MM.1S (cell line): ENCODE measurements around the gene CWF19L2.

ENCODE experiments used
- DNase-seq: peaks from one replicate; pipeline ENCODE4 v3.0.0-alpha.2; 2015
- H2AFZ ChIP-seq: fragments of 300-600 bp; sonication (generic); 2 replicates; pipeline ENCODE4 v1.6.0; 2016; ENCODE audit warnings: antibody characterized with exemption, low read length
- H3F3A ChIP-seq: fragments of 300-600 bp; sonication (generic); 2 replicates; pipeline ENCODE4 v1.6.1; 2016; ENCODE audit warnings: mild to moderate bottlenecking, antibody characterized with exemption, low read length, moderate library complexity, mixed read lengths; ENCODE audit not compliant: insufficient read depth
- H3K27ac ChIP-seq: fragments of 300-600 bp; sonication (generic); 2 replicates; pipeline ENCODE4 v1.5.1; 2016; ENCODE audit warnings: mild to moderate bottlenecking, low read length
- H3K27me3 ChIP-seq: fragments of 300-600 bp; sonication (generic); replicated peaks from 2 replicates; pipeline ENCODE4 v1.6.0; 2016; ENCODE audit warnings: low read length; ENCODE audit not compliant: insufficient read depth
- H3K36me3 ChIP-seq: fragments of 300-600 bp; sonication (generic); replicated peaks from 2 replicates; pipeline ENCODE4 v1.6.1; 2016; ENCODE audit warnings: mild to moderate bottlenecking, low read length, mixed read lengths; ENCODE audit not compliant: insufficient read depth
- H3K4me1 ChIP-seq: fragments of 300-600 bp; sonication (generic); 2 replicates; pipeline ENCODE4 v1.6.1; 2016; ENCODE audit warnings: low read length, mixed read lengths
- H3K4me2 ChIP-seq: fragments of 300-600 bp; sonication (generic); 2 replicates; pipeline ENCODE4 v1.6.0; 2016; ENCODE audit warnings: low read depth, low read length
- H3K4me3 ChIP-seq: fragments of 300-600 bp; sonication (generic); 2 replicates; pipeline ENCODE4 v1.5.1; 2016; ENCODE audit warnings: low read length, mixed read lengths
- H3K79me2 ChIP-seq: fragments of 300-600 bp; sonication (generic); 2 replicates; pipeline ENCODE4 v1.6.1; 2016; ENCODE audit warnings: mixed run types, low read length, mixed read lengths
- H3K9ac ChIP-seq: fragments of 300-600 bp; sonication (generic); 2 replicates; pipeline ENCODE4 v1.6.1; 2016; ENCODE audit warnings: low read length, mixed read lengths
- H3K9me2 ChIP-seq: fragments of 300-600 bp; sonication (generic); replicated peaks from 2 replicates; pipeline ENCODE4 v1.6.1; 2016; ENCODE audit warnings: mild to moderate bottlenecking, low read length, mixed read lengths; ENCODE audit not compliant: insufficient read depth
- H3K9me3 ChIP-seq: fragments of 300-600 bp; sonication (generic); replicated peaks from 2 replicates; pipeline ENCODE4 v1.6.1; 2016; ENCODE audit warnings: mild to moderate bottlenecking, low read length, mixed read lengths; ENCODE audit not compliant: insufficient read depth
- H4K20me1 ChIP-seq: fragments of 300-600 bp; sonication (generic); 2 replicates; pipeline ENCODE4 v1.6.1; 2016; ENCODE audit warnings: mild to moderate bottlenecking, low read length, moderate library complexity, mixed read lengths; ENCODE audit not compliant: insufficient read depth
- CTCF ChIP-seq: fragments of 300-600 bp; sonication (generic); IDR thresholded peaks from 2 replicates; pipeline ENCODE4 v1.5.1; 2016; ENCODE audit warnings: antibody characterized with exemption, low read length, mixed read lengths
- EZH2 ChIP-seq: fragments of 300-600 bp; sonication (generic); optimal IDR thresholded peaks from 2 replicates; pipeline ENCODE3; 2017; ENCODE audit warnings: low read depth, mild to moderate bottlenecking, antibody characterized with exemption, low read length, mixed read lengths
- EZH2phosphoT487 ChIP-seq: fragments of 300-600 bp; sonication (generic); IDR thresholded peaks from 2 replicates; pipeline ENCODE4 v1.6.1; 2018; ENCODE audit warnings: antibody characterized with exemption, low read length

Gene CWF19L2

GRCh38 chr11:107442715-107443215 lies 14.9 kb downstream of the CWF19L2 start:
- H3K4me1 ChIP-seq, result no peaks in the 10 kb centered on the region
- peaks cover 10% of the 10 kb centered on the region; the same call in 1 of the 2 replicates for H3K79me2 ChIP-seq
- no peak overlapping the region for H3K9ac ChIP-seq
- no peaks in the 10 kb centered on the region for H3K9me2 ChIP-seq
- H3K4me3 ChIP-seq, result no peak overlapping the region
- no peak overlapping the region for H2AFZ ChIP-seq
- H3K27ac ChIP-seq, result no peak overlapping the region
- H3K4me2 ChIP-seq, result no peak overlapping the region
- H4K20me1 ChIP-seq, result no peaks in the 10 kb centered on the region
- peaks cover 3% of the 10 kb centered on the region for H3K36me3 ChIP-seq
- no peak for DNase-seq
- TF ChIP-seq EZH2 (no peak), CTCF (no peak), EZH2phosphoT487 (no peak)
- H3K27me3 ChIP-seq, result no peaks in the 10 kb centered on the region
- H3K9me3 ChIP-seq, result no peaks in the 10 kb centered on the region
- H3F3A ChIP-seq, result no peaks in the 10 kb centered on the region

GRCh38 chr11:107439586-107440167 lies 17.9 kb downstream of the CWF19L2 start:
- Histone ChIP-seq H3K79me2 (peaks cover 5% of the 10 kb centered on the region; the same call in 1 of the 2 replicates), H3K4me3 (no peak overlapping the region), H3K9ac (no peak overlapping the region), H3K27me3 (no peaks in the 10 kb centered on the region), H3K4me2 (no peak overlapping the region), H3K36me3 (peaks cover 3% of the 10 kb centered on the region), H3K27ac (no peak overlapping the region), H2AFZ (no peak overlapping the region), H3K9me3 (no peaks in the 10 kb centered on the region), H4K20me1 (no peaks in the 10 kb centered on the region), H3F3A (no peaks in the 10 kb centered on the region), H3K9me2 (no peaks in the 10 kb centered on the region), H3K4me1 (no peaks in the 10 kb centered on the region)
- no peak for TF ChIP-seq CTCF
- no peak for TF ChIP-seq EZH2
- TF ChIP-seq EZH2phosphoT487, result no peak
- no peak for DNase-seq

GRCh38 chr11:107438148-107438547 lies 19.5 kb downstream of the CWF19L2 start:
- Histone ChIP-seq H3F3A (no peaks in the 10 kb centered on the region), H4K20me1 (no peaks in the 10 kb centered on the region), H3K27ac (no peak overlapping the region), H3K36me3 (peaks cover 3% of the 10 kb centered on the region), H3K79me2 (no peaks in the 10 kb centered on the region), H3K9ac (no peak overlapping the region), H3K4me3 (no peak overlapping the region), H3K4me1 (no peaks in the 10 kb centered on the region), H3K27me3 (no peaks in the 10 kb centered on the region), H3K9me2 (no peaks in the 10 kb centered on the region), H3K4me2 (no peak overlapping the region), H2AFZ (no peak overlapping the region), H3K9me3 (no peaks in the 10 kb centered on the region)
- no peak for DNase-seq
- TF ChIP-seq EZH2phosphoT487, result no peak
- no peak for TF ChIP-seq CTCF
- no peak for TF ChIP-seq EZH2
